Vagina (tissue), 2 donors: ENCODE data around the gene CRYZL1.

Source experiments
- POLR2A ChIP-seq, 2 donors: fragments of 450-650 bp; IDR thresholded peaks; one replicate each; pipeline ENCODE4 v1.6.1; 2017; ENCODE audit warnings: antibody characterized with exemption in 2 of 2, mild to moderate bottlenecking in 2 of 2, moderate library complexity in 2 of 2
- POLR2AphosphoS5 ChIP-seq, 2 donors: sonication (generic); formaldehyde crosslinking; IDR thresholded peaks; one replicate each; pipeline ENCODE4 v1.9.0; 2017; ENCODE audit warnings: antibody characterized with exemption in 2 of 2, mild to moderate bottlenecking in 2 of 2, low read depth in 1 of 2; ENCODE audit not compliant: insufficient read depth in 1 of 2
- TF ChIP-seq, protein P1 (sequence below), 3 experiments: fragments of 450-650 bp in 2 of 3; fragments of 200-600 bp in 1 of 3; sonication (generic) in 1 of 3; IDR thresholded peaks; one replicate each; pipeline ENCODE4 v1.5.1; 2017 to 2019; ENCODE audit warnings: antibody characterized with exemption in 3 of 3, mild to moderate bottlenecking in 2 of 3, moderate library complexity in 2 of 3

DNA sequence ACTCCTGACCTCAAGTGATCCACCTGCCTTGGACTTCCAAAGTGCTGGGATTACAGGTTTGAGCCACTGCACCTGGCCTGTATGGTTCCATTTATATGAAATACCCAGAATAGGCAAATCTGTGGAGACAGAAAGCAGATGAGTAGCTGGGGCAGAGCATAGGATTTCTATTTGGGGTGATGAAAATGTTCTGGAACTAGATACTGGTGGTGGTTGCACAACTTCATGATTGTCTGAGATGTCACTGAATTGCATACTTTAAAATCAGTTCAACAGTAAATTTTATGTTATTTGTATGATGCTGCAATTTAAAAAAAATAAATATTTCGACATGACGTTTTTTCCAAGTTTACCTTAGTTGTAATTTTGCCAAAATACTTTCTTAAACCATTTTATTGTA lies 24.6 kb upstream of the CRYZL1 start:
- TF ChIP-seq, protein P1, sequence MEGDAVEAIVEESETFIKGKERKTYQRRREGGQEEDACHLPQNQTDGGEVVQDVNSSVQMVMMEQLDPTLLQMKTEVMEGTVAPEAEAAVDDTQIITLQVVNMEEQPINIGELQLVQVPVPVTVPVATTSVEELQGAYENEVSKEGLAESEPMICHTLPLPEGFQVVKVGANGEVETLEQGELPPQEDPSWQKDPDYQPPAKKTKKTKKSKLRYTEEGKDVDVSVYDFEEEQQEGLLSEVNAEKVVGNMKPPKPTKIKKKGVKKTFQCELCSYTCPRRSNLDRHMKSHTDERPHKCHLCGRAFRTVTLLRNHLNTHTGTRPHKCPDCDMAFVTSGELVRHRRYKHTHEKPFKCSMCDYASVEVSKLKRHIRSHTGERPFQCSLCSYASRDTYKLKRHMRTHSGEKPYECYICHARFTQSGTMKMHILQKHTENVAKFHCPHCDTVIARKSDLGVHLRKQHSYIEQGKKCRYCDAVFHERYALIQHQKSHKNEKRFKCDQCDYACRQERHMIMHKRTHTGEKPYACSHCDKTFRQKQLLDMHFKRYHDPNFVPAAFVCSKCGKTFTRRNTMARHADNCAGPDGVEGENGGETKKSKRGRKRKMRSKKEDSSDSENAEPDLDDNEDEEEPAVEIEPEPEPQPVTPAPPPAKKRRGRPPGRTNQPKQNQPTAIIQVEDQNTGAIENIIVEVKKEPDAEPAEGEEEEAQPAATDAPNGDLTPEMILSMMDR (IDR thresholded peaks at IDR 0.05): no peak
- no peak for TF ChIP-seq POLR2A (IDR thresholded peaks at IDR 0.05)
- no peak for TF ChIP-seq POLR2AphosphoS5 (IDR thresholded peaks at IDR 0.05; ENCODE audit: insufficient read depth in 1 of 2, low read depth in 1 of 2)
